GM23248 (cell line): Measurements from ENCODE around the gene KLHL40.

ENCODE experiments used
- EZH2 ChIP-seq: fragments of 200-600 bp; sonication (generic); IDR thresholded peaks from 2 replicates; pipeline ENCODE4 v1.6.1; 2018; ENCODE audit warnings: antibody characterized with exemption, mild to moderate bottlenecking; ENCODE audit not compliant: insufficient read depth, poor library complexity, severe bottlenecking
- EZH2phosphoT487 ChIP-seq: fragments of 200-600 bp; sonication (generic); IDR thresholded peaks from 2 replicates; pipeline ENCODE4 v1.6.1; 2018; ENCODE audit warnings: antibody characterized with exemption, moderate library complexity, mild to moderate bottlenecking, low read depth; ENCODE audit not compliant: insufficient read depth

DNA sequence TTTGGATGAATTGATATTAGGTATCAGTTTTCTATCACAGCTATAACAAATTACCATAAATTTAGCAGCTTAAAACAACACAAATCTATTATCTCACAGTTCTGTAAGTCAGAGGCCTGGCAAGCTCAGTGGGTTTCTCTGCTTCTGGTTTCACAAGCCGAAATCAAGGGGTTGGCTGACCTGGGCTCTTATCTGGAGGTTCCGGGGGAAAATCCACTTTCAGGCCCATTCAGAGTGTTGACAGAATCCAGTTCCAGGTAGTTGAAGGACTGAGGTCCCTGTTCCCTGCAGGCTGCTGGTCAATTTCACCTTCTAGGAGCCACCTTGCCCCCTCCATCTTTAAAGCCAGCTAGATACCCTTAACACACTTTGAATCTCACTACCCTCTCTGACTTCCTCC lies 28.4 kb downstream of the KLHL40 start:
- TF ChIP-seq EZH2 (no peak), EZH2phosphoT487 (no peak)
